GM23338 (cell line): ENCODE data around the gene RETSAT. TPM values are rescaled to one million over a fixed set of nuclear protein-coding genes. Genes with fewer than 3 reads are reported as not detected.

Experiments used
- ATAC-seq: fragments of 200-7000 bp; cut with Tn5 transposase; 3 replicates; pipeline ENCODE4 v1.9.1; 2020
- DNase-seq: peaks from one replicate; pipeline ENCODE4 v3.0.0-alpha.2; 2015; ENCODE audit warnings: low spot score
- H2AFZ ChIP-seq: fragments of 200-600 bp; sonication (generic); 2 replicates; pipeline ENCODE4 v1.8.0; 2016; ENCODE audit warnings: antibody characterized with exemption, mild to moderate bottlenecking, moderate library complexity
- H3F3A ChIP-seq: fragments of 200-600 bp; sonication (generic); replicated peaks from 2 replicates; pipeline ENCODE4 v1.8.0; 2017; ENCODE audit warnings: antibody characterized with exemption, mixed run types, low read depth
- H3K27ac ChIP-seq: fragments of 200-600 bp; sonication (generic); 2 replicates; pipeline ENCODE4 v1.6.1; 2016; ENCODE audit warnings: low read depth
- H3K27me3 ChIP-seq: fragments of 200-600 bp; sonication (generic); 2 replicates; pipeline ENCODE4 v1.8.0; 2016; ENCODE audit warnings: mild to moderate bottlenecking, mixed run types, moderate library complexity; ENCODE audit not compliant: insufficient read depth
- H3K36me3 ChIP-seq: fragments of 200-600 bp; sonication (generic); 2 replicates; pipeline ENCODE4 v1.8.0; 2016; ENCODE audit warnings: mild to moderate bottlenecking; ENCODE audit not compliant: insufficient read depth
- H3K4me1 ChIP-seq: fragments of 200-600 bp; sonication (generic); 2 replicates; pipeline ENCODE4 v1.8.0; 2016; ENCODE audit warnings: mild to moderate bottlenecking, moderate library complexity; ENCODE audit not compliant: insufficient read depth
- H3K4me2 ChIP-seq: fragments of 200-600 bp; sonication (generic); 2 replicates; pipeline ENCODE4 v1.7.1; 2017; ENCODE audit warnings: mixed run types
- H3K4me3 ChIP-seq: fragments of 200-600 bp; sonication (generic); 2 replicates; pipeline ENCODE4 v1.6.1; 2016; ENCODE audit warnings: mixed run types
- H3K79me2 ChIP-seq: fragments of 200-600 bp; sonication (generic); replicated peaks from 2 replicates; pipeline ENCODE4 v1.8.0; 2017; ENCODE audit warnings: mild to moderate bottlenecking; ENCODE audit not compliant: insufficient read depth
- H3K9me2 ChIP-seq: fragments of 200-600 bp; sonication (generic); 2 replicates; pipeline ENCODE4 v1.8.0; 2017; ENCODE audit not compliant: insufficient read depth
- H4K20me1 ChIP-seq: fragments of 200-600 bp; sonication (generic); replicated peaks from 2 replicates; pipeline ENCODE4 v1.8.0; 2017; ENCODE audit warnings: mild to moderate bottlenecking; ENCODE audit not compliant: insufficient read depth
- H3K27ac Mint-ChIP-seq: 2 replicates; pipeline ENCODE4 v1.8.0; 2020; ENCODE audit warnings: inconsistent platforms, mild to moderate bottlenecking, moderate library complexity, mixed read lengths
- H3K27me3 Mint-ChIP-seq: 3 replicates; pipeline ENCODE4 v1.8.0; 2022; ENCODE audit warnings: low read depth, mild to moderate bottlenecking, moderate library complexity, mixed read lengths, inconsistent platforms; ENCODE audit not compliant: insufficient read depth, poor library complexity
- H3K36me3 Mint-ChIP-seq: 3 replicates; pipeline ENCODE4 v1.8.0; 2021; ENCODE audit warnings: low read depth, mild to moderate bottlenecking, inconsistent platforms, moderate library complexity, mixed read lengths
- H3K4me1 Mint-ChIP-seq: 3 replicates; pipeline ENCODE4 v1.8.0; 2020; ENCODE audit warnings: mild to moderate bottlenecking, inconsistent platforms, mixed read lengths
- H3K4me3 Mint-ChIP-seq: 3 replicates; pipeline ENCODE4 v1.8.0; 2021; ENCODE audit warnings: moderate library complexity, mild to moderate bottlenecking, inconsistent platforms, mixed read lengths
- H3K9me3 Mint-ChIP-seq: 3 replicates; pipeline ENCODE4 v1.8.0; 2020; ENCODE audit warnings: moderate library complexity, mild to moderate bottlenecking, inconsistent platforms, mixed read lengths
- CREB1 ChIP-seq: fragments of 250-450 bp; sonication (Bioruptor Pico); IDR thresholded peaks from 2 replicates; pipeline ENCODE4 v1.5.0; 2020; ENCODE audit warnings: low read depth, mild to moderate bottlenecking, moderate library complexity
- EZH2 ChIP-seq: fragments of 200-600 bp; sonication (generic); IDR thresholded peaks from one replicate; pipeline ENCODE4 v1.8.0; 2017; ENCODE audit warnings: antibody characterized with exemption, mild to moderate bottlenecking, low read depth; ENCODE audit not compliant: unreplicated experiment
- EZH2phosphoT487 ChIP-seq: fragments of 200-600 bp; sonication (generic); IDR thresholded peaks from one replicate; pipeline ENCODE4 v1.8.1; 2018; ENCODE audit warnings: antibody characterized with exemption; ENCODE audit not compliant: unreplicated experiment
- JUNB ChIP-seq: IDR thresholded peaks from one replicate; pipeline ENCODE4 v1.6.1; 2016; ENCODE audit warnings: antibody characterized with exemption; ENCODE audit not compliant: unreplicated experiment
- NANOG ChIP-seq: IDR thresholded peaks from 2 replicates; pipeline ENCODE4 v1.6.1; 2016; ENCODE audit warnings: antibody characterized with exemption, borderline replicate concordance
- POLR2AphosphoS5 ChIP-seq: IDR thresholded peaks from 2 replicates; pipeline ENCODE4 v1.6.1; 2016; ENCODE audit warnings: antibody characterized with exemption, low read depth
- STAT1 ChIP-seq: IDR thresholded peaks from one replicate; pipeline ENCODE4 v1.6.1; 2016; ENCODE audit warnings: antibody characterized with exemption; ENCODE audit not compliant: unreplicated experiment
- ZNF114 ChIP-seq: fragments of 250-450 bp; sonication (Bioruptor Pico); IDR thresholded peaks from 2 replicates; pipeline ENCODE4 v1.5.0; 2020; ENCODE audit warnings: mild to moderate bottlenecking, moderate library complexity
- ZNF331 ChIP-seq: fragments of 250-450 bp; sonication (Bioruptor Pico); IDR thresholded peaks from 2 replicates; pipeline ENCODE4 v1.5.0; 2020; ENCODE audit warnings: low read depth, mild to moderate bottlenecking, moderate library complexity
- polyA plus RNA-seq: library from polyadenylated mRNA; unstranded; fragments of >200 nt; fragmentation: Nextera tagmentation; extraction: Ambion mirVana; gene quantifications from 2 replicates; pipeline ENCODE4 v1.2.1, GENCODE V29; 2016
- total RNA-seq: library from RNA; depleted of rRNA; stranded (reverse); fragments of >200 nt; shearing (Covaris generic); gene quantifications from 2 replicates; pipeline ENCODE4 v1.2.3, GENCODE V29; 2014
- TF ChIP-seq, protein P1 (sequence below): fragments of 250-450 bp; sonication (Bioruptor Pico); IDR thresholded peaks from 2 replicates; pipeline ENCODE4 v1.5.0; 2020; ENCODE audit warnings: mild to moderate bottlenecking, moderate library complexity
- TF ChIP-seq, protein P2 (sequence below): IDR thresholded peaks from 2 replicates; pipeline ENCODE4 v1.6.1; 2016; ENCODE audit warnings: antibody characterized with exemption
- TF ChIP-seq, protein P3 (sequence below), 2 experiments: fragments of 200-600 bp in 1 of 2; sonication (generic) in 1 of 2; conservative IDR thresholded peaks; 2 replicates each; pipeline versions ENCODE4 v1.5.1 to v1.6.1; 2016 to 2017; ENCODE audit warnings: antibody characterized with exemption in 2 of 2, low read depth in 2 of 2, mild to moderate bottlenecking in 2 of 2, moderate library complexity in 1 of 2
- TF ChIP-seq, protein P4 (sequence below): IDR thresholded peaks from one replicate; pipeline ENCODE4 v1.6.1; 2018; ENCODE audit warnings: antibody characterized with exemption; ENCODE audit not compliant: unreplicated experiment

The RETSAT gene
- total and polyA plus RNA-seq, 2 experiments from 2014 or later = 2.3 to 16.4 TPM

DNA sequence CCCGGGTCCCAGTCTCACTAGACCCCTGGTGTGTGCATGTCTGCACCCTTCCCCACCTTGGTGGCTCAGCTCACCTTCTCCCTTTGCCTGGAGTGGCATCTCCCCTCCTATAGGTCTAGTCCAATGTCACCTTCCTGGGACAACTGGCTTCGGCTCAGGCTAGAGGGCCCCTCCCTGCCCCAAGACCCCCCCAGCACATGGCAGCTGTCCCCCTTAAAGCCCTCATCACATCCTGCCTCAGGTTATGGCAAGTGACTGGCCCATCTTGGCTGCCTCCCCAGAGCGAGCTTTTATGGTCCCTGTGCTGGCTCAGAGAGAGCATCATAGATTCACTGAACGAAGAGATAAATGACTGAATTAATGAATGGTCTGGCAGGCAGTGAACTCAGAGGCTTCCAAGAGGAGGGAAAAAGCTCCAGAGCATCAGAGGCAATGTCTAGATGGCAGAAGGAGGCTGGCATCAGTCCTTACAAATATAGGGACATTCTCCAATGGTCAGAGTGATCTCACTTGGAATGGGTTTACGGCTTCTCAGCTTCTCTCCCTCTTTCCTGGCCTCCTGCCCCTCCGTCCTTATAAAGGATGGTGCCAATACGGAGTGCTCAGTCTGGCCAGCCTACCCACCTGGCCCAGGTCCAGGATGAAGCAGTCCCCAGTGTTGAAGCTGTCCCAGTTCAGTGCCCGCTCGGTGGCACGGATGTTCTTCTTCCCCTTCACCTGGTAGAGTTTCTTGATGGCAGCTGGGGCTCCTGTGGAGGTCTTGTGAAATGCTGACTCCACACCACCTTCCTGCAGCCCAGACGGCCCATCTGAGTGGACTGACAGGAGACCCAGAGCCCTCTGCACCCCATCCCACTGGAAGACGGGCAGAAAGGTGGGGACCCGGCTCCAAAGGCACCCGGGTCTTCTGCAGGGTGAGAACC is 46.5 kb upstream of the RETSAT start:
- DNase-seq = no peak
- TF ChIP-seq, protein P1, sequence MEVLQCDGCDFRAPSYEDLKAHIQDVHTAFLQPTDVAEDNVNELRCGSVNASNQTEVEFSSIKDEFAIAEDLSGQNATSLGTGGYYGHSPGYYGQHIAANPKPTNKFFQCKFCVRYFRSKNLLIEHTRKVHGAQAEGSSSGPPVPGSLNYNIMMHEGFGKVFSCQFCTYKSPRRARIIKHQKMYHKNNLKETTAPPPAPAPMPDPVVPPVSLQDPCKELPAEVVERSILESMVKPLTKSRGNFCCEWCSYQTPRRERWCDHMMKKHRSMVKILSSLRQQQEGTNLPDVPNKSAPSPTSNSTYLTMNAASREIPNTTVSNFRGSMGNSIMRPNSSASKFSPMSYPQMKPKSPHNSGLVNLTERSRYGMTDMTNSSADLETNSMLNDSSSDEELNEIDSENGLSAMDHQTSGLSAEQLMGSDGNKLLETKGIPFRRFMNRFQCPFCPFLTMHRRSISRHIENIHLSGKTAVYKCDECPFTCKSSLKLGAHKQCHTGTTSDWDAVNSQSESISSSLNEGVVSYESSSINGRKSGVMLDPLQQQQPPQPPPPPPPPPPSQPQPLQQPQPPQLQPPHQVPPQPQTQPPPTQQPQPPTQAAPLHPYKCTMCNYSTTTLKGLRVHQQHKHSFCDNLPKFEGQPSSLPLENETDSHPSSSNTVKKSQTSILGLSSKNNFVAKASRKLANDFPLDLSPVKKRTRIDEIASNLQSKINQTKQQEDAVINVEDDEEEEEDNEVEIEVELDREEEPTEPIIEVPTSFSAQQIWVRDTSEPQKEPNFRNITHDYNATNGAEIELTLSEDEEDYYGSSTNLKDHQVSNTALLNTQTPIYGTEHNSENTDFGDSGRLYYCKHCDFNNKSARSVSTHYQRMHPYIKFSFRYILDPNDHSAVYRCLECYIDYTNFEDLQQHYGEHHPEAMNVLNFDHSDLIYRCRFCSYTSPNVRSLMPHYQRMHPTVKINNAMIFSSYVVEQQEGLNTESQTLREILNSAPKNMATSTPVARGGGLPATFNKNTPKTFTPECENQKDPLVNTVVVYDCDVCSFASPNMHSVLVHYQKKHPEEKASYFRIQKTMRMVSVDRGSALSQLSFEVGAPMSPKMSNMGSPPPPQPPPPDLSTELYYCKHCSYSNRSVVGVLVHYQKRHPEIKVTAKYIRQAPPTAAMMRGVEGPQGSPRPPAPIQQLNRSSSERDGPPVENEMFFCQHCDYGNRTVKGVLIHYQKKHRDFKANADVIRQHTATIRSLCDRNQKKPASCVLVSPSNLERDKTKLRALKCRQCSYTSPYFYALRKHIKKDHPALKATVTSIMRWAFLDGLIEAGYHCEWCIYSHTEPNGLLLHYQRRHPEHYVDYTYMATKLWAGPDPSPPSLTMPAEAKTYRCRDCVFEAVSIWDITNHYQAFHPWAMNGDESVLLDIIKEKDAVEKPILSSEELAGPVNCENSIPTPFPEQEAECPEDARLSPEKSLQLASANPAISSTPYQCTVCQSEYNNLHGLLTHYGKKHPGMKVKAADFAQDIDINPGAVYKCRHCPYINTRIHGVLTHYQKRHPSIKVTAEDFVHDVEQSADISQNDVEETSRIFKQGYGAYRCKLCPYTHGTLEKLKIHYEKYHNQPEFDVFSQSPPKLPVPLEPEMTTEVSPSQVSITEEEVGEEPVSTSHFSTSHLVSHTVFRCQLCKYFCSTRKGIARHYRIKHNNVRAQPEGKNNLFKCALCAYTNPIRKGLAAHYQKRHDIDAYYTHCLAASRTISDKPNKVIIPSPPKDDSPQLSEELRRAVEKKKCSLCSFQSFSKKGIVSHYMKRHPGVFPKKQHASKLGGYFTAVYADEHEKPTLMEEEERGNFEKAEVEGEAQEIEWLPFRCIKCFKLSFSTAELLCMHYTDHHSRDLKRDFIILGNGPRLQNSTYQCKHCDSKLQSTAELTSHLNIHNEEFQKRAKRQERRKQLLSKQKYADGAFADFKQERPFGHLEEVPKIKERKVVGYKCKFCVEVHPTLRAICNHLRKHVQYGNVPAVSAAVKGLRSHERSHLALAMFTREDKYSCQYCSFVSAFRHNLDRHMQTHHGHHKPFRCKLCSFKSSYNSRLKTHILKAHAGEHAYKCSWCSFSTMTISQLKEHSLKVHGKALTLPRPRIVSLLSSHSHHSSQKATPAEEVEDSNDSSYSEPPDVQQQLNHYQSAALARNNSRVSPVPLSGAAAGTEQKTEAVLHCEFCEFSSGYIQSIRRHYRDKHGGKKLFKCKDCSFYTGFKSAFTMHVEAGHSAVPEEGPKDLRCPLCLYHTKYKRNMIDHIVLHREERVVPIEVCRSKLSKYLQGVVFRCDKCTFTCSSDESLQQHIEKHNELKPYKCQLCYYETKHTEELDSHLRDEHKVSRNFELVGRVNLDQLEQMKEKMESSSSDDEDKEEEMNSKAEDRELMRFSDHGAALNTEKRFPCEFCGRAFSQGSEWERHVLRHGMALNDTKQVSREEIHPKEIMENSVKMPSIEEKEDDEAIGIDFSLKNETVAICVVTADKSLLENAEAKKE (CRISPR knock-in tag) = no peak
- TF ChIP-seq STAT1 = no peak
- no peak for TF ChIP-seq ZNF331
- TF ChIP-seq, protein P2, sequence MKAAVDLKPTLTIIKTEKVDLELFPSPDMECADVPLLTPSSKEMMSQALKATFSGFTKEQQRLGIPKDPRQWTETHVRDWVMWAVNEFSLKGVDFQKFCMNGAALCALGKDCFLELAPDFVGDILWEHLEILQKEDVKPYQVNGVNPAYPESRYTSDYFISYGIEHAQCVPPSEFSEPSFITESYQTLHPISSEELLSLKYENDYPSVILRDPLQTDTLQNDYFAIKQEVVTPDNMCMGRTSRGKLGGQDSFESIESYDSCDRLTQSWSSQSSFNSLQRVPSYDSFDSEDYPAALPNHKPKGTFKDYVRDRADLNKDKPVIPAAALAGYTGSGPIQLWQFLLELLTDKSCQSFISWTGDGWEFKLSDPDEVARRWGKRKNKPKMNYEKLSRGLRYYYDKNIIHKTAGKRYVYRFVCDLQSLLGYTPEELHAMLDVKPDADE = no peak
- no peak for TF ChIP-seq EZH2phosphoT487
- TF ChIP-seq, protein P3, sequence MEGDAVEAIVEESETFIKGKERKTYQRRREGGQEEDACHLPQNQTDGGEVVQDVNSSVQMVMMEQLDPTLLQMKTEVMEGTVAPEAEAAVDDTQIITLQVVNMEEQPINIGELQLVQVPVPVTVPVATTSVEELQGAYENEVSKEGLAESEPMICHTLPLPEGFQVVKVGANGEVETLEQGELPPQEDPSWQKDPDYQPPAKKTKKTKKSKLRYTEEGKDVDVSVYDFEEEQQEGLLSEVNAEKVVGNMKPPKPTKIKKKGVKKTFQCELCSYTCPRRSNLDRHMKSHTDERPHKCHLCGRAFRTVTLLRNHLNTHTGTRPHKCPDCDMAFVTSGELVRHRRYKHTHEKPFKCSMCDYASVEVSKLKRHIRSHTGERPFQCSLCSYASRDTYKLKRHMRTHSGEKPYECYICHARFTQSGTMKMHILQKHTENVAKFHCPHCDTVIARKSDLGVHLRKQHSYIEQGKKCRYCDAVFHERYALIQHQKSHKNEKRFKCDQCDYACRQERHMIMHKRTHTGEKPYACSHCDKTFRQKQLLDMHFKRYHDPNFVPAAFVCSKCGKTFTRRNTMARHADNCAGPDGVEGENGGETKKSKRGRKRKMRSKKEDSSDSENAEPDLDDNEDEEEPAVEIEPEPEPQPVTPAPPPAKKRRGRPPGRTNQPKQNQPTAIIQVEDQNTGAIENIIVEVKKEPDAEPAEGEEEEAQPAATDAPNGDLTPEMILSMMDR (conservative IDR thresholded peaks at IDR 0.05; ENCODE audit: low read depth in 2 of 2) = no peak
- TF ChIP-seq ZNF114 = no peak
- TF ChIP-seq POLR2AphosphoS5 = no peak
- TF ChIP-seq EZH2 = no peak
- TF ChIP-seq NANOG = no peak
- TF ChIP-seq CREB1 (CRISPR knock-in tag) = no peak
- TF ChIP-seq, protein P4, sequence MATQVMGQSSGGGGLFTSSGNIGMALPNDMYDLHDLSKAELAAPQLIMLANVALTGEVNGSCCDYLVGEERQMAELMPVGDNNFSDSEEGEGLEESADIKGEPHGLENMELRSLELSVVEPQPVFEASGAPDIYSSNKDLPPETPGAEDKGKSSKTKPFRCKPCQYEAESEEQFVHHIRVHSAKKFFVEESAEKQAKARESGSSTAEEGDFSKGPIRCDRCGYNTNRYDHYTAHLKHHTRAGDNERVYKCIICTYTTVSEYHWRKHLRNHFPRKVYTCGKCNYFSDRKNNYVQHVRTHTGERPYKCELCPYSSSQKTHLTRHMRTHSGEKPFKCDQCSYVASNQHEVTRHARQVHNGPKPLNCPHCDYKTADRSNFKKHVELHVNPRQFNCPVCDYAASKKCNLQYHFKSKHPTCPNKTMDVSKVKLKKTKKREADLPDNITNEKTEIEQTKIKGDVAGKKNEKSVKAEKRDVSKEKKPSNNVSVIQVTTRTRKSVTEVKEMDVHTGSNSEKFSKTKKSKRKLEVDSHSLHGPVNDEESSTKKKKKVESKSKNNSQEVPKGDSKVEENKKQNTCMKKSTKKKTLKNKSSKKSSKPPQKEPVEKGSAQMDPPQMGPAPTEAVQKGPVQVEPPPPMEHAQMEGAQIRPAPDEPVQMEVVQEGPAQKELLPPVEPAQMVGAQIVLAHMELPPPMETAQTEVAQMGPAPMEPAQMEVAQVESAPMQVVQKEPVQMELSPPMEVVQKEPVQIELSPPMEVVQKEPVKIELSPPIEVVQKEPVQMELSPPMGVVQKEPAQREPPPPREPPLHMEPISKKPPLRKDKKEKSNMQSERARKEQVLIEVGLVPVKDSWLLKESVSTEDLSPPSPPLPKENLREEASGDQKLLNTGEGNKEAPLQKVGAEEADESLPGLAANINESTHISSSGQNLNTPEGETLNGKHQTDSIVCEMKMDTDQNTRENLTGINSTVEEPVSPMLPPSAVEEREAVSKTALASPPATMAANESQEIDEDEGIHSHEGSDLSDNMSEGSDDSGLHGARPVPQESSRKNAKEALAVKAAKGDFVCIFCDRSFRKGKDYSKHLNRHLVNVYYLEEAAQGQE = no peak
- no peak for TF ChIP-seq JUNB
- Histone ChIP-seq H3K27me3 (no peaks in the 10 kb centered on the region), H3K9me2 (no peaks in the 10 kb centered on the region), H4K20me1 (no peaks in the 10 kb centered on the region), H2AFZ (no peak overlapping the region), H3K4me3 (no peak overlapping the region), H3K79me2 (peaks cover 9% of the 10 kb centered on the region), H3K27ac (no peak overlapping the region), H3F3A (peaks cover 7% of the 10 kb centered on the region; the same call in 1 of the 2 replicates), H3K36me3 (peaks cover 8% of the 10 kb centered on the region), H3K4me1 (peaks cover 6% of the 10 kb centered on the region; the same call in 1 of the 2 replicates), H3K4me2 (no peak overlapping the region)
- ATAC-seq = no peak
- peaks cover 13% of the 10 kb centered on the region for H3K9me3 Mint-ChIP-seq
- peaks cover 16% of the 10 kb centered on the region for H3K36me3 Mint-ChIP-seq
- H3K4me1 Mint-ChIP-seq = peaks cover 9% of the 10 kb centered on the region
- no peak overlapping the region for H3K4me3 Mint-ChIP-seq
- no peak overlapping the region for H3K27ac Mint-ChIP-seq
- peaks cover 6% of the 10 kb centered on the region for H3K27me3 Mint-ChIP-seq
